Testis (tissue), 2 donors: ENCODE data around the gene ARFIP2.

Experiments used
- CTCF ChIP-seq, 3 experiments: fragments of 450-650 bp in 2 of 3; fragments of 200-600 bp in 1 of 3; sonication (generic) in 1 of 3; IDR thresholded peaks; one replicate each; pipeline ENCODE4 v1.5.1; 2016 to 2019; ENCODE audit warnings: antibody characterized with exemption in 3 of 3, mild to moderate bottlenecking in 2 of 3, moderate library complexity in 1 of 3
- POLR2A ChIP-seq: fragments of 450-650 bp; IDR thresholded peaks from one replicate; pipeline ENCODE4 v1.6.1; 2017; ENCODE audit warnings: antibody characterized with exemption, mild to moderate bottlenecking, moderate library complexity

GRCh38 chr11:6431861-6432260, 49.3 kb downstream of the ARFIP2 start:
- no peak for TF ChIP-seq POLR2A
- TF ChIP-seq CTCF (IDR thresholded peaks at IDR 0.05): no peak
